Measurements from ENCODE around the gene PCDHGA7. TPM values are rescaled to one million over a fixed set of nuclear protein-coding genes. Genes with fewer than 3 reads are reported as not detected.
A peak's percentile ranks its signal among the peaks of the same experiment; 100 is the strongest.

Gene PCDHGA7
- total RNA-seq, 2 experiments from 2014 or later: not detected

- peaks cover 45% of the 10 kb centered on the region for H3K36me3 Mint-ChIP-seq (ENCODE audit: low read depth)
- H3K27ac Mint-ChIP-seq: no peak overlapping the region
- Histone ChIP-seq H3K4me3 (ENCODE audit: low read length) (no peak overlapping the region), H3K4me1 (ENCODE audit: insufficient read depth, low read length) (no peaks in the 10 kb centered on the region), H3K9me3 (ENCODE audit: control insufficient read depth in 1 of 2, insufficient read depth in 1 of 2, low read length in 2 of 2) (peaks cover 46 to 58% of the 10 kb centered on the region in 2 experiments), H3K36me3 (ENCODE audit: insufficient read depth, low read length) (no peaks in the 10 kb centered on the region), H3K27ac (ENCODE audit: low read depth in 1 of 2, low read length in 2 of 2) (no peak overlapping the region), H3K27me3 (ENCODE audit: control insufficient read depth in 1 of 2, insufficient read depth in 2 of 2, low read length in 2 of 2) (peaks cover 58 to 62% of the 10 kb centered on the region in 2 experiments)
- H3K9me3 Mint-ChIP-seq: peaks cover 18% of the 10 kb centered on the region
- peaks cover 87% of the 10 kb centered on the region for H3K27me3 Mint-ChIP-seq
- ChIA-PET CTCF (interaction anchor here (1.0 to 1.7 kb wide), 2 partner anchors 23 to 215 kb away, joined by 3 to 6 read pairs; partner anchors contain the start of gene TAF7), POLR2A (no interaction called here)
- no peak for DNase-seq
- no peak for TF ChIP-seq CTCF (IDR thresholded peaks at IDR 0.05)
- H3K4me3 Mint-ChIP-seq: no peak overlapping the region
- no peaks in the 10 kb centered on the region for H3K4me1 Mint-ChIP-seq (ENCODE audit: low read depth)
- ATAC-seq (ENCODE audit: poor library complexity): no peak
- intact Hi-C loops (cut with DNase I, micrococcal nuclease): no loop called here
Measured at GRCh38 chr5:141342773-141343172, 39.8 kb upstream of the PCDHGA7 start.

GRCh38 chr5:141343242-141343952 lies 39.1 kb upstream of the PCDHGA7 start, which contains the start of gene PCDHGA3:
TSS of gene PCDHGA3 (plus strand) at chr5:141343829. CDS start at chr5:141344034, 205 bp downstream.
- H3K27ac Mint-ChIP-seq: no peak within 1 kb of the TSS
- Histone ChIP-seq H3K27ac (ENCODE audit: low read depth in 1 of 2, low read length in 2 of 2) (no peak within 1 kb of the TSS), H3K9me3 (ENCODE audit: control insufficient read depth in 1 of 2, insufficient read depth in 1 of 2, low read length in 2 of 2) (peaks cover 40 to 58% of the 10 kb centered on the region in 2 experiments), H3K36me3 (ENCODE audit: insufficient read depth, low read length) (no peaks in the 10 kb centered on the region), H3K27me3 (ENCODE audit: control insufficient read depth in 1 of 2, insufficient read depth in 2 of 2, low read length in 2 of 2) (peaks cover 61 to 62% of the 10 kb centered on the region in 2 experiments), H3K4me3 (ENCODE audit: low read length) (peak within 1 kb of the TSS; percentile 9), H3K4me1 (ENCODE audit: insufficient read depth, low read length) (no peaks in the 10 kb centered on the region)
- peaks cover 87% of the 10 kb centered on the region for H3K27me3 Mint-ChIP-seq
- H3K9me3 Mint-ChIP-seq: peaks cover 18% of the 10 kb centered on the region
- ATAC-seq (ENCODE audit: poor library complexity) (no peak), DNase-seq (peak in 4 of 14 experiments; percentile 11 to 34 (median 24))
- ChIA-PET POLR2A (interaction anchor here (1.1 kb wide), 1 partner anchor 23 kb away, joined by 5 read pairs; the partner anchor contains the start of gene TAF7), CTCF (interaction anchor here (1.0 to 1.7 kb wide), 3 partner anchors 24 to 220 kb away, joined by 3 to 6 read pairs (median 4); partner anchors contain the start of gene TAF7)
- intact Hi-C loops (cut with DNase I, micrococcal nuclease): no loop called here
- H3K36me3 Mint-ChIP-seq (ENCODE audit: low read depth): peaks cover 41% of the 10 kb centered on the region
- peak within 1 kb of the TSS; percentile 27 for H3K4me3 Mint-ChIP-seq
- TF ChIP-seq CTCF (IDR thresholded peaks at IDR 0.05): no peak
- no peaks in the 10 kb centered on the region for H3K4me1 Mint-ChIP-seq (ENCODE audit: low read depth)

GRCh38 chr5:141343953-141344463 lies 38.5 kb upstream of the PCDHGA7 start:
- H3K27me3 Mint-ChIP-seq: peaks cover 87% of the 10 kb centered on the region
- CTCF ChIA-PET: interaction anchor here (1.5 kb wide), 1 partner anchor 220 kb away, joined by 4 read pairs; no protein-coding TSS in a partner anchor

More at GRCh38 chr5:141343953-141344463, 38.5 kb upstream of the PCDHGA7 start:
- Mint-ChIP-seq H3K4me3 (peak overlapping the region; percentile 27), H3K9me3 (peaks cover 18% of the 10 kb centered on the region), H3K4me1 (ENCODE audit: low read depth) (no peaks in the 10 kb centered on the region), H3K27ac (no peak overlapping the region), H3K36me3 (ENCODE audit: low read depth) (peaks cover 41% of the 10 kb centered on the region)
- H3K36me3 ChIP-seq (ENCODE audit: insufficient read depth, low read length): no peaks in the 10 kb centered on the region
- no peaks in the 10 kb centered on the region for H3K4me1 ChIP-seq (ENCODE audit: insufficient read depth, low read length)
- peaks cover 59 to 61% of the 10 kb centered on the region in 2 experiments for H3K27me3 ChIP-seq (ENCODE audit: control insufficient read depth in 1 of 2, insufficient read depth in 2 of 2, low read length in 2 of 2)
- POLR2A ChIA-PET: interaction anchor here (1.1 kb wide), 1 partner anchor 24 kb away, joined by 5 read pairs; the partner anchor contains the start of gene TAF7
- intact Hi-C loops (cut with DNase I, micrococcal nuclease): no loop called here
- no peak for ATAC-seq (ENCODE audit: poor library complexity)
- H3K4me3 ChIP-seq (ENCODE audit: low read length): peak overlapping the region; percentile 9
- no peak for TF ChIP-seq CTCF (IDR thresholded peaks at IDR 0.05)
- no peak for DNase-seq
- H3K9me3 ChIP-seq (ENCODE audit: control insufficient read depth in 1 of 2, insufficient read depth in 1 of 2, low read length in 2 of 2): peaks cover 34 to 53% of the 10 kb centered on the region in 2 experiments
- H3K27ac ChIP-seq (ENCODE audit: low read depth in 1 of 2, low read length in 2 of 2): no peak overlapping the region
